Measurements from ENCODE around the gene RHBDL3.

GRCh38 chr17:32298721-32299579, 33.3 kb downstream of the RHBDL3 start:
- TF ChIP-seq, protein P1, sequence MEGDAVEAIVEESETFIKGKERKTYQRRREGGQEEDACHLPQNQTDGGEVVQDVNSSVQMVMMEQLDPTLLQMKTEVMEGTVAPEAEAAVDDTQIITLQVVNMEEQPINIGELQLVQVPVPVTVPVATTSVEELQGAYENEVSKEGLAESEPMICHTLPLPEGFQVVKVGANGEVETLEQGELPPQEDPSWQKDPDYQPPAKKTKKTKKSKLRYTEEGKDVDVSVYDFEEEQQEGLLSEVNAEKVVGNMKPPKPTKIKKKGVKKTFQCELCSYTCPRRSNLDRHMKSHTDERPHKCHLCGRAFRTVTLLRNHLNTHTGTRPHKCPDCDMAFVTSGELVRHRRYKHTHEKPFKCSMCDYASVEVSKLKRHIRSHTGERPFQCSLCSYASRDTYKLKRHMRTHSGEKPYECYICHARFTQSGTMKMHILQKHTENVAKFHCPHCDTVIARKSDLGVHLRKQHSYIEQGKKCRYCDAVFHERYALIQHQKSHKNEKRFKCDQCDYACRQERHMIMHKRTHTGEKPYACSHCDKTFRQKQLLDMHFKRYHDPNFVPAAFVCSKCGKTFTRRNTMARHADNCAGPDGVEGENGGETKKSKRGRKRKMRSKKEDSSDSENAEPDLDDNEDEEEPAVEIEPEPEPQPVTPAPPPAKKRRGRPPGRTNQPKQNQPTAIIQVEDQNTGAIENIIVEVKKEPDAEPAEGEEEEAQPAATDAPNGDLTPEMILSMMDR (IDR thresholded peaks at IDR 0.05; ENCODE audit: low read length) = no peak
- no peak for TF ChIP-seq EZH2 (optimal IDR thresholded peaks at IDR 0.05; ENCODE audit: low read depth, low read length)
